Mesendoderm (in vitro differentiated cells): Measurements from ENCODE around the gene CDK14.

Experiments
- DNase-seq: peaks from one replicate; pipeline ENCODE4 v3.0.0; 2013
- H2AK5ac ChIP-seq: 2 replicates; pipeline ENCODE4 v1.6.1; 2013; ENCODE audit warnings: low read length, inconsistent platforms
- H2BK120ac ChIP-seq: 2 replicates; pipeline ENCODE4 v1.6.1; 2013; ENCODE audit warnings: low read depth, mild to moderate bottlenecking, low read length, moderate library complexity, mixed read lengths
- H2BK15ac ChIP-seq: replicated peaks from 2 replicates; pipeline ENCODE4 v1.6.1; 2013; ENCODE audit warnings: low read depth, mild to moderate bottlenecking, moderate library complexity
- H2BK5ac ChIP-seq: 2 replicates; pipeline ENCODE4 v1.6.1; 2013; ENCODE audit warnings: low read length, inconsistent platforms
- H3K18ac ChIP-seq: 2 replicates; pipeline ENCODE4 v1.6.1; 2013; ENCODE audit warnings: mild to moderate bottlenecking, low read length, mixed read lengths
- H3K23ac ChIP-seq: one replicate; pipeline ENCODE4 v1.6.1; 2013; ENCODE audit warnings: low read length
- H3K27ac ChIP-seq: 2 replicates; pipeline ENCODE4 v1.5.1; 2013; ENCODE audit warnings: low read depth, mild to moderate bottlenecking, inconsistent platforms, low read length, moderate library complexity
- H3K27me3 ChIP-seq: 2 replicates; pipeline ENCODE4 v1.6.1; 2013; ENCODE audit warnings: low read length, control low read depth, mild to moderate bottlenecking, inconsistent platforms; ENCODE audit not compliant: insufficient read depth, poor library complexity
- H3K36me3 ChIP-seq: 2 replicates; pipeline ENCODE4 v1.6.1; 2013; ENCODE audit warnings: low read length, inconsistent platforms; ENCODE audit not compliant: control insufficient read depth, insufficient read depth
- H3K4ac ChIP-seq: one replicate; pipeline ENCODE4 v1.6.1; 2013; ENCODE audit warnings: low read depth, mild to moderate bottlenecking, low read length, moderate library complexity
- H3K4me1 ChIP-seq: 2 replicates; pipeline ENCODE4 v1.6.1; 2013; ENCODE audit warnings: low read depth, low read length, inconsistent platforms; ENCODE audit not compliant: control insufficient read depth
- H3K4me2 ChIP-seq: 2 replicates; pipeline ENCODE4 v1.6.1; 2013; ENCODE audit warnings: low read length
- H3K4me3 ChIP-seq: 2 replicates; pipeline ENCODE4 v1.5.1; 2013; ENCODE audit warnings: mild to moderate bottlenecking, low read length
- H3K56ac ChIP-seq: one replicate; pipeline ENCODE4 v1.6.1; 2013; ENCODE audit warnings: low read length
- H3K79me1 ChIP-seq: 2 replicates; pipeline ENCODE4 v1.6.1; 2013; ENCODE audit warnings: low read length, inconsistent platforms
- H3K79me2 ChIP-seq: 2 replicates; pipeline ENCODE4 v1.6.1; 2013; ENCODE audit warnings: mild to moderate bottlenecking, low read length; ENCODE audit not compliant: control insufficient read depth, insufficient read depth
- H3K9ac ChIP-seq: 2 replicates; pipeline ENCODE4 v1.6.1; 2013; ENCODE audit warnings: low read length, inconsistent platforms
- H4K5ac ChIP-seq: one replicate; pipeline ENCODE4 v1.6.1; 2013; ENCODE audit warnings: low read length
- H4K8ac ChIP-seq: one replicate; pipeline ENCODE4 v1.6.1; 2013; ENCODE audit warnings: low read depth, mild to moderate bottlenecking, control low read depth, low read length, moderate library complexity
- WGBS: extraction: QIAGEN DNeasy Blood & Tissue Kit; methylation state at CpG from one replicate; pipeline ENCODE4 v1.1.7; 2013; ENCODE audit warnings: low lambda C conversion rate, missing lambda C conversion rate; ENCODE audit not compliant: insufficient coverage; ENCODE audit errors: extremely low coverage; 5-methylcytosine and 5-hydroxymethylcytosine counted together

CDK14 gene

DNA sequence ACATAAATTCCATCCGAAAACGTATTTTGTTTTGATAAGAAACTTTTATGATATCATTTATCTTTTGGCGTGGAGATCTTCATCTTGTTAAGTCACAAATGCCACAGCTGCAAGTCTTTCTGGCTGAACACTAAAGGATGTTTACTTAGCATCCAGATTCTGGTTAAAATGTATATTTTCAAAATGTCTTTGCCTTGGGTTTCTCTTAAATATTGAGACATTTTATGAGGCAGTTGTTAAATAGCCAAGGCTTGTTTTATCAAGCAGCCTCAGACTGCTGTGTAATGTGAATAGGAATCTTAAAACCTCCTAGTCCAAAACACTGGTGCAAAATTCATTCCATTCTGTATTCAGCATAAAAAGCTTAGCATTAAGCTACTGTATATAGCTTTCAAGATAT, 531.8 kb downstream of the CDK14 start:
- Histone ChIP-seq H4K5ac (no peak overlapping the region), H2BK120ac (no peak overlapping the region), H3K4ac (no peak overlapping the region), H3K4me1 (peaks cover 2% of the 10 kb centered on the region), H4K8ac (no peak overlapping the region), H3K56ac (no peak overlapping the region), H3K79me2 (no peaks in the 10 kb centered on the region), H3K18ac (no peak overlapping the region), H3K23ac (no peak overlapping the region), H2BK15ac (no peak overlapping the region), H3K9ac (no peak overlapping the region), H3K79me1 (no peaks in the 10 kb centered on the region), H2AK5ac (no peak overlapping the region), H3K4me2 (no peak overlapping the region), H3K27ac (no peak overlapping the region), H3K4me3 (no peak overlapping the region), H3K36me3 (no peaks in the 10 kb centered on the region), H2BK5ac (no peak overlapping the region), H3K27me3 (no peaks in the 10 kb centered on the region)
- WGBS = 100% methylated on average over 2 of the region's 3 CpGs
- DNase-seq = no peak

- no peak overlapping the region for H3K27ac ChIP-seq
Measured at GRCh38 chr7:91128683-91129348, 532.7 kb downstream of the CDK14 start.

GRCh38 chr7:91135300-91135699, 539.2 kb downstream of the CDK14 start:
- Histone ChIP-seq H2AK5ac (no peak overlapping the region), H2BK15ac (no peak overlapping the region), H3K9ac (no peak overlapping the region), H3K23ac (no peak overlapping the region), H3K79me2 (no peaks in the 10 kb centered on the region), H3K79me1 (no peaks in the 10 kb centered on the region), H4K8ac (no peak overlapping the region), H2BK120ac (no peak overlapping the region), H3K4me2 (no peak overlapping the region), H3K36me3 (no peaks in the 10 kb centered on the region), H2BK5ac (no peak overlapping the region), H3K4me1 (no peaks in the 10 kb centered on the region), H3K56ac (no peak overlapping the region), H3K18ac (no peak overlapping the region), H3K27me3 (no peaks in the 10 kb centered on the region), H3K27ac (no peak overlapping the region), H3K4ac (no peak overlapping the region), H3K4me3 (no peak overlapping the region), H4K5ac (no peak overlapping the region)
- WGBS = no CpG with 5 or more reads among the region's 3 CpGs
- no peak for DNase-seq

More at GRCh38 chr7:91128683-91129348, 532.7 kb downstream of the CDK14 start:
- no peaks in the 10 kb centered on the region for H3K79me2 ChIP-seq
- DNase-seq = no peak
- no peaks in the 10 kb centered on the region for H3K36me3 ChIP-seq
- H4K5ac ChIP-seq = no peak overlapping the region
- no peak overlapping the region for H2BK15ac ChIP-seq
- H3K23ac ChIP-seq = no peak overlapping the region
- no peak overlapping the region for H4K8ac ChIP-seq
- no peak overlapping the region for H3K4me3 ChIP-seq
- no peaks in the 10 kb centered on the region for H3K79me1 ChIP-seq
- no peaks in the 10 kb centered on the region for H3K27me3 ChIP-seq
- no peak overlapping the region for H3K4ac ChIP-seq
- no peak overlapping the region for H2BK5ac ChIP-seq
- no CpG with 5 or more reads among the region's 6 CpGs for WGBS
- no peak overlapping the region for H2BK120ac ChIP-seq
- H3K9ac ChIP-seq = no peak overlapping the region
- H2AK5ac ChIP-seq = no peak overlapping the region
- H3K56ac ChIP-seq = no peak overlapping the region
- peaks cover 2% of the 10 kb centered on the region for H3K4me1 ChIP-seq
- no peak overlapping the region for H3K18ac ChIP-seq
- H3K4me2 ChIP-seq = no peak overlapping the region

DNA sequence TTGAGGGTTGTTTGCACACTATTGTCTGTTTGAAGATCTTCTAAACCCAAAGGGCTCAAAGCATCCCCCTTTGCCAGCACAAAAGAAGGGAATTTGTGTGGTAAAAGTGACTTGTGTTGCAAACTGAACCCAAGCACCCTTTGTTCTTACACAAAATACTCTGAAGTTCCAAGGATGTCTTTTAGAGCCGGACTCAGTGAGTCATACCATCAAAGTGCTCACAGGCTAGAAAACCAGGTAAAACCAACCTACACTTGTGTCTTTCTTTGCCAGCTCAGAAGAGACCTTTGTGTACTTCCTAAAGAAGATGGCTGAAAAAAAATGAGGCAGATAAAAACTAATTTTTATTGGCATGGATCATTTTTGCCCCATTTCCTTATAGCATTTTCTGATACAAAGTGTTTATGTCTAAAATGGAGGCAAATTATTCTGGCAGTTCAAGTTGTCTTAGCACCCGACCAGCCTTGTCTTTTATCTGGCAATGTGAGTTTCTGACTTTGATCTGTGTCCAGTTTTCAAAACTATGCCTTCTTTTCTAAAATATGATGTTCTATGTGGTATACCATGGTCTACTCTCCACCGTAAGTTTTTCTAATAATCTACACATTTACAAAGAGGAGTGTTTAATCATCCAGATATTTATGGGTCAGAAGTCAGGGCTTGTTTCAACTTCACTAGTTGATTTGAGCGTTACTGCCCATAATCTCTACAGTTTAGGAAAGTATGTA, 539.7 kb downstream of the CDK14 start:
- Histone ChIP-seq H4K8ac (no peak overlapping the region), H2BK120ac (no peak overlapping the region), H3K4me1 (no peaks in the 10 kb centered on the region), H3K79me1 (no peaks in the 10 kb centered on the region), H3K4ac (no peak overlapping the region), H3K18ac (no peak overlapping the region), H3K23ac (no peak overlapping the region), H3K9ac (no peak overlapping the region), H2BK5ac (no peak overlapping the region), H3K56ac (no peak overlapping the region), H2BK15ac (no peak overlapping the region), H3K27me3 (no peaks in the 10 kb centered on the region), H3K4me2 (no peak overlapping the region), H3K79me2 (no peaks in the 10 kb centered on the region), H3K36me3 (no peaks in the 10 kb centered on the region), H2AK5ac (no peak overlapping the region), H3K27ac (no peak overlapping the region), H4K5ac (no peak overlapping the region), H3K4me3 (no peak overlapping the region)
- DNase-seq = no peak
- no CpG with 5 or more reads among the region's 4 CpGs for WGBS

DNA sequence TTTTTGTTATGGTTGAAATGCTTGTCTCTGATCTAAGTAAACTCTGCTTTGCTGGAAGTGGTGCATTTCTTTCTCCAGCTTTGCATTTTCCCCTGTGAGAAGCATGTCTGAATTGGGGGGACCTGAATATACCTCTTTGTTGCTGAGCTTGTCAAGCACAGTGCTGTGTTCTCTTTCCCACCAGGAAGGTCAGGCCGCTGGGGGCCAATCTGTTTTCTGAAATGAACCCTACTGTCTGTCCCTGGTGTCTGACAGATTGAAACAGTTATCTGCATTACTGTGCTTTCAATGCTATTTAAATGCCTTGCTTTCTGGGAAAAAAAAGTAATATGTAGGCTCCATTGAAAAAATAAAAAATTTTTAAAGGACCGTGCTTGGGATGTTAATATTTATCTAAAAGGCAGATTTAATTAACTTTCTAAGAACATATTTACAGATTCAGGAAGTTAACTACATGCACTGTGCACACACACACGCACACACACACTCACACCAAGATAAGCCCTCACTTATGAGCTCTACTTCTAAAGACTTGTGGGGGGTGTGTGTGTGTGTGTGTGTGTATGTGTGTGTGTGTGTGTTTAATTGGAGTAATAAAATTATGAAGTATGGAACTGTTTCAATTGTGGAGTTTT, 541.1 kb downstream of the CDK14 start:
- no peak overlapping the region for H3K4ac ChIP-seq

More for the DNA sequence above, 541.1 kb downstream of the CDK14 start:
- WGBS = no CpG with 5 or more reads among the region's 3 CpGs
- no peak overlapping the region for H3K9ac ChIP-seq
- no peak overlapping the region for H3K4me2 ChIP-seq
- H3K36me3 ChIP-seq = no peaks in the 10 kb centered on the region
- no peak overlapping the region for H4K8ac ChIP-seq
- H4K5ac ChIP-seq = no peak overlapping the region
- no peaks in the 10 kb centered on the region for H3K27me3 ChIP-seq
- H3K18ac ChIP-seq = no peak overlapping the region
- H2BK5ac ChIP-seq = no peak overlapping the region
- H3K79me1 ChIP-seq = no peaks in the 10 kb centered on the region
- H3K4me1 ChIP-seq = no peaks in the 10 kb centered on the region
- H3K23ac ChIP-seq = no peak overlapping the region
- H3K27ac ChIP-seq = no peak overlapping the region
- no peak overlapping the region for H3K56ac ChIP-seq
- DNase-seq = no peak
- no peak overlapping the region for H3K4me3 ChIP-seq
- H2BK120ac ChIP-seq = no peak overlapping the region
- no peak overlapping the region for H2AK5ac ChIP-seq
- H3K79me2 ChIP-seq = no peaks in the 10 kb centered on the region
- H2BK15ac ChIP-seq = no peak overlapping the region
